Fibroblast of lung (primary cell): Measurements from ENCODE around the gene ARF5. TPM values are rescaled to one million over a fixed set of nuclear protein-coding genes. Genes with fewer than 3 reads are reported as not detected.

Source experiments
- DNase-seq, 2 donors: peaks; one replicate each; pipeline versions ENCODE4 v3.0.0 to v3.0.0-alpha.2; 2010; ENCODE audit warnings: low read depth in 2 of 2
- H2AFZ ChIP-seq: 2 replicates; pipeline ENCODE4 v1.5.1; 2012; ENCODE audit warnings: low read length, control low read depth, inconsistent platforms
- H3K27ac ChIP-seq: 2 replicates; pipeline ENCODE4 v1.5.1; 2011; ENCODE audit warnings: low read length, control low read depth; ENCODE audit not compliant: insufficient read depth
- H3K27me3 ChIP-seq: 2 replicates; pipeline ENCODE4 v1.5.1; 2011; ENCODE audit warnings: mild to moderate bottlenecking, low read length; ENCODE audit not compliant: control insufficient read depth, insufficient read depth
- H3K36me3 ChIP-seq: 2 replicates; pipeline ENCODE4 v1.5.1; 2011; ENCODE audit warnings: low read length; ENCODE audit not compliant: control insufficient read depth, insufficient read depth
- H3K4me1 ChIP-seq: 2 replicates; pipeline ENCODE4 v1.5.1; 2011; ENCODE audit warnings: low read length; ENCODE audit not compliant: control insufficient read depth, insufficient read depth; ENCODE audit errors: extremely low read depth
- H3K4me2 ChIP-seq: 2 replicates; pipeline ENCODE4 v1.5.1; 2011; ENCODE audit warnings: low read length, control low read depth; ENCODE audit not compliant: insufficient read depth; ENCODE audit errors: extremely low read depth
- H3K4me3 ChIP-seq, 4 experiments: fragments of 200-600 bp in 1 of 4; sonication (generic) in 1 of 4; replicated peaks in 1 of 4; 2 replicates each; pipeline ENCODE4 v1.5.1; 2011 to 2016; ENCODE audit warnings: low read length in 4 of 4, low read depth in 3 of 4, mild to moderate bottlenecking in 3 of 4, control low read depth in 2 of 4, inconsistent platforms in 1 of 4, mixed read lengths in 1 of 4; ENCODE audit not compliant: insufficient read depth in 1 of 4; ENCODE audit errors: control extremely low read depth in 1 of 4
- H3K79me2 ChIP-seq: 2 replicates; pipeline ENCODE4 v1.5.1; 2012; ENCODE audit warnings: mild to moderate bottlenecking, low read length, inconsistent platforms; ENCODE audit not compliant: control insufficient read depth, insufficient read depth
- H3K9ac ChIP-seq: 2 replicates; pipeline ENCODE4 v1.5.1; 2011; ENCODE audit warnings: mild to moderate bottlenecking, low read length, control low read depth; ENCODE audit not compliant: insufficient read depth
- H3K9me3 ChIP-seq: 2 replicates; pipeline ENCODE4 v1.5.1; 2012; ENCODE audit warnings: low read depth, low read length; ENCODE audit not compliant: control insufficient read depth, insufficient read depth
- H4K20me1 ChIP-seq: 2 replicates; pipeline ENCODE4 v1.5.1; 2011; ENCODE audit warnings: low read length; ENCODE audit not compliant: control insufficient read depth, insufficient read depth; ENCODE audit errors: extremely low read depth
- CTCF ChIP-seq, 2 donors: IDR thresholded peaks in 1 of 2; conservative IDR thresholded peaks in 1 of 2; 1 replicate in 1 of 2; 2 replicates in 1 of 2; pipeline ENCODE4 v1.5.1; 2011 to 2012; ENCODE audit warnings: low read length in 2 of 2, control low read depth in 1 of 2, inconsistent platforms in 1 of 2, low read depth in 1 of 2, mild to moderate bottlenecking in 1 of 2
- EZH2 ChIP-seq: IDR thresholded peaks from 2 replicates; pipeline ENCODE4 v1.5.1; 2012; ENCODE audit warnings: low read length, control low read depth, mild to moderate bottlenecking; ENCODE audit errors: missing control alignments
- polyA plus RNA-seq, 2 donors: library from polyadenylated mRNA; depleted of rRNA in 1 of 2; stranded (reverse) in 1 of 2; unstranded in 1 of 2; fragments of >200 nt; gene quantifications; 2 replicates each; pipeline ENCODE4 v1.2.1, GENCODE V29; 2011 to 2012; ENCODE audit warnings: missing spikeins in 1 of 2
- total RNA-seq: library from RNA; depleted of rRNA; stranded (reverse); fragments of >200 nt; gene quantifications from 2 replicates; pipeline ENCODE4 v1.2.1, GENCODE V29; 2014

The ARF5 gene
- total and polyA plus RNA-seq, 2 donors (not counting 1 experiment from before 2014, with no cell fraction given), result 113 to 185 TPM

GRCh38 chr7:127619681-127620405 lies 31.6 kb downstream of the ARF5 start:
- Histone ChIP-seq H3K4me3 (no peak overlapping the region), H3K9me3 (no peaks in the 10 kb centered on the region), H3K4me1 (no peaks in the 10 kb centered on the region), H3K9ac (no peak overlapping the region), H2AFZ (no peak overlapping the region), H3K27ac (no peak overlapping the region), H3K4me2 (no peak overlapping the region), H3K79me2 (no peaks in the 10 kb centered on the region), H3K36me3 (no peaks in the 10 kb centered on the region), H4K20me1 (no peaks in the 10 kb centered on the region), H3K27me3 (peaks cover 47% of the 10 kb centered on the region)
- DNase-seq, result no peak
- no peak for TF ChIP-seq EZH2
- no peak for TF ChIP-seq CTCF (conservative IDR thresholded peaks at IDR 0.05 in 1 of 2, IDR thresholded peaks at IDR 0.05 in 1 of 2; ENCODE audit: low read depth in 1 of 2, low read length in 2 of 2)

- H3K4me2 ChIP-seq, result no peak overlapping the region
- no peak overlapping the region for H3K4me3 ChIP-seq
- H3K27ac ChIP-seq, result no peak overlapping the region
- H3K27me3 ChIP-seq, result peaks cover 41% of the 10 kb centered on the region
- H3K79me2 ChIP-seq, result no peaks in the 10 kb centered on the region
- no peaks in the 10 kb centered on the region for H3K4me1 ChIP-seq
- no peaks in the 10 kb centered on the region for H4K20me1 ChIP-seq
- H3K36me3 ChIP-seq, result no peaks in the 10 kb centered on the region
- TF ChIP-seq CTCF (conservative IDR thresholded peaks at IDR 0.05 in 1 of 2, IDR thresholded peaks at IDR 0.05 in 1 of 2; ENCODE audit: low read depth in 1 of 2, low read length in 2 of 2), result no peak
- TF ChIP-seq EZH2, result no peak
- no peak overlapping the region for H3K9ac ChIP-seq
- H2AFZ ChIP-seq, result no peak overlapping the region
- DNase-seq, result no peak
- no peaks in the 10 kb centered on the region for H3K9me3 ChIP-seq
These were observed 32.4 kb downstream of the ARF5 start for GRCh38 chr7:127620406-127621233.

GRCh38 chr7:127625331-127625730 lies 37.1 kb downstream of the ARF5 start:
- H3K27me3 ChIP-seq, result peaks cover 7% of the 10 kb centered on the region
- H3K4me3 ChIP-seq, result no peak overlapping the region
- H3K27ac ChIP-seq, result no peak overlapping the region
- no peak for DNase-seq
- no peaks in the 10 kb centered on the region for H3K36me3 ChIP-seq
- TF ChIP-seq EZH2, result no peak
- TF ChIP-seq CTCF (conservative IDR thresholded peaks at IDR 0.05 in 1 of 2, IDR thresholded peaks at IDR 0.05 in 1 of 2; ENCODE audit: low read depth in 1 of 2, low read length in 2 of 2), result no peak
- H3K79me2 ChIP-seq, result no peaks in the 10 kb centered on the region
- no peaks in the 10 kb centered on the region for H4K20me1 ChIP-seq
- H3K9me3 ChIP-seq, result no peaks in the 10 kb centered on the region
- H2AFZ ChIP-seq, result no peak overlapping the region
- H3K9ac ChIP-seq, result no peak overlapping the region
- no peak overlapping the region for H3K4me2 ChIP-seq
- no peaks in the 10 kb centered on the region for H3K4me1 ChIP-seq
